Mesothelial cell of epicardium (in vitro differentiated cells): ENCODE results near the gene RBMS3. TPM values are rescaled to one million over a fixed set of nuclear protein-coding genes. Genes with fewer than 3 reads are reported as not detected.
A peak's percentile ranks its signal among the peaks of the same experiment; 100 is the strongest.
"Not testable (repeated sequence)": the region's sequence is repeated elsewhere in the genome, so short reads cannot be mapped to it uniquely, and the experiment has no call there.

Experiments used
- DNase-seq, 2 experiments: peaks; one replicate each; pipeline ENCODE4 v3.0.0; 2021; ENCODE audit warnings: low spot score in 2 of 2; ENCODE audit not compliant: unreplicated experiment in 2 of 2
- H3K27ac Mint-ChIP-seq: 2 replicates; pipeline ENCODE4 v1.8.0; 2021; ENCODE audit warnings: mixed read lengths
- H3K27me3 Mint-ChIP-seq: 2 replicates; pipeline ENCODE4 v1.8.0; 2021; ENCODE audit warnings: low read depth, mixed read lengths
- H3K36me3 Mint-ChIP-seq: 2 replicates; pipeline ENCODE4 v1.8.0; 2021; ENCODE audit warnings: mixed read lengths
- H3K4me1 Mint-ChIP-seq: 2 replicates; pipeline ENCODE4 v1.8.0; 2021; ENCODE audit warnings: mixed read lengths
- H3K4me3 Mint-ChIP-seq: 2 replicates; pipeline ENCODE4 v1.8.0; 2021; ENCODE audit warnings: mild to moderate bottlenecking, moderate library complexity, mixed read lengths
- H3K9me3 Mint-ChIP-seq: 2 replicates; pipeline ENCODE4 v1.8.0; 2021; ENCODE audit warnings: mixed read lengths
- CTCF ChIP-seq: fragments of 200-600 bp; sonication (generic); IDR thresholded peaks from one replicate; pipeline ENCODE4 v1.5.0; 2021; ENCODE audit warnings: antibody characterized with exemption; ENCODE audit not compliant: unreplicated experiment
- total RNA-seq: library from RNA; stranded (reverse); gene quantifications from 3 replicates; pipeline ENCODE4 v1.2.1, GENCODE V29; 2021

RBMS3 gene
- total RNA-seq, 1 donor from 2014 or later: 42.5 TPM

DNA sequence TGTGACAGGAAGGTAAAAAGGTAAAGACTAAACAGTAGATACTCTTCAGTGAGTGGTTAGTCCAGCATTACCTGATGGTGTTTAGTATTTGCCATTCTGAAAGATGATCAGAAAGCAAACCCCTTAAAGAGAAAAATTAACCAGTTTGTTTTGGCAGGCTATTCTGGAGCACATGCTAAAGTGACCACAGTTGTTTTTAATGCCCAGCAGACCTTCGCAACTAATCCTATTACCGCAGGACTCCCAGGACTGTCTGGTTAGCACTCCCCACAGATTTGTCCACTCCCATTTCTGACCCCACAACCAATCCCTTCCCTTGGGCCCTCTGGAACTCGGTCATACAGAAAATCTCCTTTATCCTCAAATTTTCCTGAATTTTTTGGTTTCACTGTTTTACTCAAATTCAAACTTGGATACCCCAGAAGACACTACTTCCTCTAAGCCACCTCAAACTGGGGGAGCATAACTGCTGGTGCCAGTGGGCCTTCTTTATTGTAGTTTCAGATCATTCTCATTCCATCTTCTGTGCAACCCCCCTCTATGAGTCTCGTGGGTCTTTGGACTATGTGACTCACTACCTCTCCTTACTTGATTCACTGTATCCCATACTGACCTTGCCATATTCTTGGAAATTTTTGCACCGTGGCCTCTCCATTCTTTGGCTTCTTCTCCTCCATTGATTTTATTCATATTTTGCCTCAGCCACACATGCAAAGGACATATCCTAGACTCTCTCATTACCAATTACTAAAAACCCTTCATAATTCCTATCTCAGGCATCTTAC lies 104.4 kb downstream of the RBMS3 start:
- peak overlapping the region; percentile 1 for H3K27ac Mint-ChIP-seq
- TF ChIP-seq CTCF: no peak
- peaks cover 8% of the 10 kb centered on the region for H3K9me3 Mint-ChIP-seq
- H3K4me1 Mint-ChIP-seq: peaks cover 27% of the 10 kb centered on the region
- DNase-seq: no peak
- no peak overlapping the region for H3K4me3 Mint-ChIP-seq
- peaks cover 8% of the 10 kb centered on the region for H3K36me3 Mint-ChIP-seq
- no peaks in the 10 kb centered on the region for H3K27me3 Mint-ChIP-seq

DNA sequence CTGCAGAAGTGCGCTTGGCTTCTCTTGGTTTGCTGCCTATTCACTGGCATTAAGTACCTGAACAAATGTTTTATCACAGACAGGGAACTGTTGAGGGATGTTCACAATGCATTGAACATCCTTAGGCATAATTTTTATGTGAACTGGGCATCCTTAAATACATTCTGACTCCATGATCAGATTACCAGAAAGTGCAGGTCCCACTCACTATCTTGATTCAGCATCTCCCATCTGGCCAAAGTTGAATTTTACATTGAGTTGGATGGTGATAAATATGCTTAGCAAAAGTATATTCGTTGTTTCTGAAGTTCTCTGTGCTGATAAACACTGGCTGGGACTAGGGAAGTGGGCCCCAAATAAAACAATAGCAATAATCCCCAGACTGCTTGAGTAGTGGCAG lies 108.5 kb downstream of the RBMS3 start:
- DNase-seq: no peak
- H3K36me3 Mint-ChIP-seq: peaks cover 25% of the 10 kb centered on the region
- peaks cover 22% of the 10 kb centered on the region for H3K4me1 Mint-ChIP-seq
- TF ChIP-seq CTCF: no peak
- H3K27ac Mint-ChIP-seq: no peak overlapping the region
- peaks cover 31% of the 10 kb centered on the region for H3K9me3 Mint-ChIP-seq
- H3K4me3 Mint-ChIP-seq: no peak overlapping the region
- H3K27me3 Mint-ChIP-seq: no peaks in the 10 kb centered on the region

DNA sequence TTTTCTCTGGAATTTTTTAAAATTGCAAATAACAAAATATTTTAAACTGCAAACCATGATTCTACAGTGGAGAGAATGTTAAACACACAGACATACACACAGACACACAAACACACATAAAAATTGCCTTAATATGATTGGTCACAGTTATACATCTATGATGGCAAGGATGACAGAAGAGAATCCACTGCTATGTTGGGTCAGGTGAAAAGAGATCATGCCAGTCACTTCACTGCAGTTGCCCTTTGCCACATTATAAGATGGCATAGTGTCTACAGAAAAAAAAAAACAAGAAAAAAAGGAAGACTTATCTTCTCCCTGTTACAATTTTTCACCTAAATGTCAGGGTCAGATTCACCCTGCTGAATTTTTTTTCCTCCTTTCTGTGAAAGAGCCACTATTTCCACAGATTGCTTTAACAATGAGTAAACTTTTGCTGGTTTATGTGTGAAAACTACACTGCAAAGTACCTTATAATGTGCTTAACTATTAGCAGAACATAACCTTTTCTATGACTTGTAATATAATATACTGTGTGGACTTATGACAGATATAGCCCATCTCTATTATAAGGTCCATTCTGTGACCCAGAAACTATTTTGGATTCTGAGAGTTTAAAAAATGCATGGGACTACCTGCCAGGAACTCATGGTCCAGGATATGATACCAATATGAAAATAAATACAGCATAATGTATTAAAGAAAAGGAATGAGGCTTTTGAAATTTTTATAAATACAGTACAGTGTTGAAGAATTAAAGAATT lies 111.9 kb downstream of the RBMS3 start:
- DNase-seq: no peak
- Mint-ChIP-seq H3K27me3 (no peaks in the 10 kb centered on the region), H3K4me1 (peaks cover 6% of the 10 kb centered on the region), H3K27ac (no peak overlapping the region), H3K36me3 (peaks cover 29% of the 10 kb centered on the region), H3K9me3 (peaks cover 38% of the 10 kb centered on the region), H3K4me3 (no peak overlapping the region)
- TF ChIP-seq CTCF: no peak

DNA sequence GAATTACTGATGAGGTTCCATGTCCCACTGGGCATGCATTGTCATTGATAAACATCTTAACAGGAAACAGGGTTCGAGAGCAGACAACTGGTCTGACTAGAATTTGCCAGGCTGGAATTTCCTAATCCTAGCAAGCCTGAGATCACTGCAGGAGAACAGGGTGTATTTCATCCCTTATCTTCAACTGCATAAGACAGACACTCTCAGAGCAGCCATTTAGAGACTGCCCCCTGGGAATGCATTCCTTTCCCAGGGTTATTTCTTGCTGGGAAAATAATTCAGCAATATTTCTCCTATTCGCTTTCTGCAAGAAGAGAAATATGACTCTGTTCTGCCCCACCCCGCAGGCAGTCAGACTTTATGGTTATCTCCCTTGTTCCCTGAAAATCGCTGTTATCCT lies 113.1 kb downstream of the RBMS3 start:
- not testable (repeated sequence) for H3K27ac Mint-ChIP-seq, H3K4me1 Mint-ChIP-seq, H3K4me3 Mint-ChIP-seq, H3K27me3 Mint-ChIP-seq, DNase-seq
- Mint-ChIP-seq H3K36me3 (peaks cover 29% of the 10 kb centered on the region), H3K9me3 (peaks cover 38% of the 10 kb centered on the region)

- Mint-ChIP-seq H3K27ac (no peak overlapping the region), H3K27me3 (no peaks in the 10 kb centered on the region), H3K36me3 (peaks cover 20% of the 10 kb centered on the region), H3K4me1 (peaks cover 4% of the 10 kb centered on the region), H3K4me3 (no peak overlapping the region), H3K9me3 (peaks cover 27% of the 10 kb centered on the region)
- DNase-seq: no peak
- no peak for TF ChIP-seq CTCF
Observed at GRCh38 chr3:29397406-29397805, 116.5 kb downstream of the RBMS3 start.

DNA sequence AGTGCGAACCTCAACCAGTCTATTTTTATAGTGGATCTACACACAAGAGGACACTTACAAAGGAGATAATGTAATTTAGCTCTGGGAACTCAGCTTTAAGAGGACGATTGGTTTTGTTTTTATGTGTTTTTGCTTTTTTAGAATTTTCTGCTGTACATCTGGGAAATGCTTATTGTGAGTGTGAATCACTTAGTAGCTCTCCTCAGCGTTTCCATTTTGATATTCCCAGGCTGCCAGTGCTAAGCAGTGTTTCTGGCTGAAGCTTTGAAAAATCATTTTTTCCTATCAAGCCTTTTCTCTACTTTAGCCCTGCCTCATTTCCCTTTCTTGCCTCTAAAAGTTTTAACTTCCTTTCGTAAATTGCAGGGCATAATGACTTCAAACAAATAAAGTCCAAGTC lies 117.9 kb downstream of the RBMS3 start:
- no peak overlapping the region for H3K27ac Mint-ChIP-seq
- peaks cover 11% of the 10 kb centered on the region for H3K36me3 Mint-ChIP-seq
- H3K4me3 Mint-ChIP-seq: no peak overlapping the region
- TF ChIP-seq CTCF: no peak
- no peaks in the 10 kb centered on the region for H3K27me3 Mint-ChIP-seq
- no peak for DNase-seq
- peaks cover 4% of the 10 kb centered on the region for H3K4me1 Mint-ChIP-seq
- peaks cover 13% of the 10 kb centered on the region for H3K9me3 Mint-ChIP-seq
